ENCODE data around the gene CISD3. TPM values are rescaled to one million over a fixed set of nuclear protein-coding genes. Genes with fewer than 3 reads are reported as not detected.
A peak's percentile ranks its signal among the peaks of the same experiment; 100 is the strongest.

CISD3 gene
- total and polyA plus RNA-seq, 2 of the 8 experiments (the other 6 are each of a cell fraction or from before 2014, with no cell fraction given), result 9.4 to 11.1 TPM

DNA sequence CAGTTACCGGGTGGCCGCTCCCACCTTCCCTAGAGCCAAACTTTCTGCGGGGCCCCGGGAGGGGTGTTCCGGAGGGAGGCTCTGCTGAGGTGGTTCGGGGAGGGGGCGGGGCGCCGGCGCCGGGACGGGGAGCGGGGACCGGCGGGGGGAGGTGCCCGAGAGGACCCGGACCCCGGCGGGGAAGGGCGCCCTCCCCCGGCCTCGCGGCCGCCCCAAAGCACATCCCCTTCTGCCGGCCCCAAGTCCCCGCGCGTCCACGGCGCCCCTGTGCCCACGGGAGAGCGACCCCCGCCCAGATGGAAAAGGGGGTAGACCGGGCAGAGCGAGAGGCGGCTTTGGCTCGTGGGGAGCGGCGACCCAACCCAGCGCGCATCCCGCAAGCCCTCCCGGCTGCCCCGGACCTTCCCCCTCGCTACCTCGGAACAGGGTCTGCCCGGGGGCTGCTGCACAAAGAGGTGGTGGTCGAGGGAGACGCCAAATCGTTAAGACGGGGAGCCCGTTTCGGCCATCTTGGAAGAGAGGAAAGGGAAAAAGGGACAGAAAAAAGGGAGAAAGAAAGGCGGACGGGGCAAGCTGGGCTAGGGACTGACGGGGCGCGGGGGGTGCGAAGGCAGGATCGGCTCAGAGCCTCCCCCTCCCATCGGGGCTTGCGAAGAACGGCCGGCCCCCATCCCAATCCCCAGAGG lies 17.5 kb downstream of the CISD3 start:
- H2BK120ac ChIP-seq (replicated peaks; ENCODE audit: low read depth, low read length), result peak overlapping the region; percentile 21
- H3K9ac ChIP-seq (replicated peaks in 1 of 4; ENCODE audit: extremely low read depth in 1 of 4, low read depth in 3 of 4, low read length in 3 of 4), result peak overlapping the region; percentile 84 to 96 (median 87)
- H2AFZ ChIP-seq (ENCODE audit: low read length), result no peak overlapping the region
- ChIA-PET POLR2A (ENCODE audit: partially characterized antibody) (interaction anchor here (2.5 to 4.8 kb wide), 3 partner anchors 16 to 28 kb away, joined by 12 to 40 read pairs (median 19); partner anchors contain the start of gene CISD3), CTCF (ENCODE audit: partially characterized antibody) (interaction anchor here (0.6 kb wide), 1 partner anchor 118 kb away, joined by 3 read pairs; no protein-coding TSS in a partner anchor)
- FAIRE-seq (no peak), DNase-seq (ENCODE audit: low read depth in 1 of 2, low spot score in 2 of 2) (peak in 1 of 2 experiments; percentile 76)
- H3K36me3 ChIP-seq (ENCODE audit: control insufficient read depth in 2 of 4, insufficient read depth in 4 of 4, low read length in 3 of 4), result no peaks in the 10 kb centered on the region
- peaks cover 48% of the 10 kb centered on the region for H3K23me2 ChIP-seq (ENCODE audit: low read depth, low read length)
- H3K4me2 ChIP-seq (ENCODE audit: insufficient read depth in 1 of 2, low read depth in 2 of 2, low read length in 2 of 2), result peak overlapping the region; percentile 84 to 89
- no peak overlapping the region for H2BK12ac ChIP-seq (ENCODE audit: low read depth, low read length)
- WGBS, 2 experiments (ENCODE audit: extremely low coverage in 1 of 2, insufficient coverage in 1 of 2, insufficient read length in 1 of 2, insufficient replicate concordance in 2 of 2, low coverage in 1 of 2, low lambda C conversion rate in 2 of 2, missing lambda C conversion rate in 1 of 2), result 2% methylated on average over 32 of the region's 64 CpGs; no CpG with 5 or more reads in 1 of the 2 experiments
- H4K8ac ChIP-seq (ENCODE audit: extremely low read depth, insufficient read depth, low read length), result peak overlapping the region; percentile 74; the same call in 1 of the 2 replicates
- H4K91ac ChIP-seq (replicated peaks; ENCODE audit: insufficient read length, low read length), result peak overlapping the region; percentile 95
- peak overlapping the region; percentile 66 for H4K5ac ChIP-seq (ENCODE audit: insufficient read length, low read depth, low read length)
- peaks cover 14% of the 10 kb centered on the region for H3K79me1 ChIP-seq (ENCODE audit: low read depth, low read length)
- H3K4me3 ChIP-seq (ENCODE audit: extremely low read depth in 1 of 4, insufficient read depth in 2 of 4, low read depth in 3 of 4, low read length in 4 of 4), result peak overlapping the region; percentile 78 to 90 (median 88)
- peak overlapping the region; percentile 87 for H3K27ac ChIP-seq (ENCODE audit: low read depth, low read length)
- H2BK15ac ChIP-seq (ENCODE audit: low read length), result peak overlapping the region; percentile 72; the same call in 1 of the 2 replicates
- H2BK20ac ChIP-seq (ENCODE audit: low read length), result no peak overlapping the region
- H3K4ac ChIP-seq (replicated peaks; ENCODE audit: insufficient read length, low read depth, low read length), result peak overlapping the region; percentile 65
- H3K27me3 ChIP-seq (replicated peaks in 1 of 4; ENCODE audit: control insufficient read depth in 3 of 4, extremely low read depth in 1 of 4, insufficient read depth in 3 of 4, low read length in 3 of 4), result peaks cover 0 to 11% (median 5%) of the 10 kb centered on the region in 4 experiments; a peak in 5 of 7 replicates
- no peaks in the 10 kb centered on the region for H3K9me3 ChIP-seq (ENCODE audit: insufficient read depth in 2 of 2, low read depth in 1 of 2, low read length in 1 of 2)
- H3K14ac ChIP-seq (ENCODE audit: insufficient read length), result peak overlapping the region; percentile 67
- H3K23ac ChIP-seq (ENCODE audit: insufficient read length), result no peak overlapping the region
- peaks cover 40 to 47% of the 10 kb centered on the region in 2 experiments for H3K79me2 ChIP-seq (ENCODE audit: control insufficient read depth in 1 of 2, insufficient read depth in 2 of 2, low read length in 2 of 2)
- H3K18ac ChIP-seq (ENCODE audit: extremely low read depth, low read length), result peak overlapping the region; percentile 49
- H2AK5ac ChIP-seq (ENCODE audit: low read depth, low read length), result no peak overlapping the region
- H3K56ac ChIP-seq (replicated peaks; ENCODE audit: insufficient read length, low read depth, low read length), result peak overlapping the region; percentile 65
- H4K20me1 ChIP-seq (replicated peaks in 1 of 2; ENCODE audit: control insufficient read depth in 1 of 2, insufficient read depth in 2 of 2, low read length in 2 of 2), result peaks cover 26 to 32% of the 10 kb centered on the region in 2 experiments
- peaks cover 7 to 31% (median 21%) of the 10 kb centered on the region in 4 experiments for H3K4me1 ChIP-seq (replicated peaks in 1 of 4; ENCODE audit: control insufficient read depth in 3 of 4, insufficient read depth in 4 of 4, low read length in 3 of 4)
- peak overlapping the region; percentile 88; the same call in 1 of the 2 replicates for H2BK5ac ChIP-seq (ENCODE audit: low read depth, low read length)
- TF ChIP-seq CBX5 (IDR thresholded peaks at IDR 0.05; ENCODE audit: low read depth, low read length) (no peak), POU5F1 (IDR thresholded peaks at IDR 0.05; ENCODE audit: low read depth, low read length) (no peak), RXRA (IDR thresholded peaks at IDR 0.05; ENCODE audit: insufficient read depth, low read depth, low read length) (no peak), BCL11A (IDR thresholded peaks at IDR 0.05; ENCODE audit: low read depth in 2 of 2, low read length in 2 of 2) (no peak), GTF2F1 (IDR thresholded peaks at IDR 0.05; ENCODE audit: borderline replicate concordance, low read depth, low read length) (no peak), RFX5 (IDR thresholded peaks at IDR 0.05; ENCODE audit: borderline replicate concordance, low read depth, low read length) (no peak), SIRT6 (IDR thresholded peaks at IDR 0.05; ENCODE audit: low read length) (no peak), SIX5 (IDR thresholded peaks at IDR 0.05; ENCODE audit: low read depth, low read length) (no peak), BACH1 (IDR thresholded peaks at IDR 0.05; ENCODE audit: low read length) (peak; percentile 52; the same call in 1 of the 2 replicates), TAF1 (IDR thresholded peaks at IDR 0.05; ENCODE audit: low read depth, low read length) (peak; percentile 3; the same call in 1 of the 2 replicates), NANOG (IDR thresholded peaks at IDR 0.05; ENCODE audit: insufficient read depth, low read depth, low read length, poor library complexity, severe bottlenecking) (no peak), CREB1 (IDR thresholded peaks at IDR 0.05) (no peak), HDAC6 (IDR thresholded peaks at IDR 0.05; ENCODE audit: low read depth, low read length) (no peak)

Measured in H1 (cell line).